ENCODE measurements around the gene CCDC150.
A peak's percentile ranks its signal among the peaks of the same experiment; 100 is the strongest.

The CCDC150 gene

GRCh38 chr2:196750977-196751631, 111.6 kb downstream of the CCDC150 start:
- TF ChIP-seq CTCF (IDR thresholded peaks at IDR 0.05; ENCODE audit: low read depth, low read length): peak; percentile 95
- no peak for TF ChIP-seq MYC (IDR thresholded peaks at IDR 0.05; ENCODE audit: low read depth, low read length)
- H3K4me3 ChIP-seq (ENCODE audit: low read depth, low read length): no peak overlapping the region
- DNase-seq (ENCODE audit: low read depth): peak; percentile 70

GRCh38 chr2:196758474-196759377, 119.2 kb downstream of the CCDC150 start:
- TF ChIP-seq CTCF (IDR thresholded peaks at IDR 0.05; ENCODE audit: low read depth, low read length) (no peak), MYC (IDR thresholded peaks at IDR 0.05; ENCODE audit: low read depth, low read length) (no peak), MAX (IDR thresholded peaks at IDR 0.05; ENCODE audit: low read depth, low read length) (no peak), POLR2A (IDR thresholded peaks at IDR 0.05; ENCODE audit: extremely low read depth, insufficient read length) (no peak)
- no peak for DNase-seq (ENCODE audit: low read depth)

GRCh38 chr2:196759378-196759706, 119.8 kb downstream of the CCDC150 start:
- TF ChIP-seq MYC (IDR thresholded peaks at IDR 0.05; ENCODE audit: low read depth, low read length): no peak
- TF ChIP-seq POLR2A (IDR thresholded peaks at IDR 0.05; ENCODE audit: extremely low read depth, insufficient read length): no peak
- DNase-seq (ENCODE audit: low read depth): no peak
- H3K4me3 ChIP-seq (ENCODE audit: low read depth, low read length): no peak overlapping the region

More at GRCh38 chr2:196758474-196759377, 119.2 kb downstream of the CCDC150 start:
- no peak overlapping the region for H3K4me3 ChIP-seq (ENCODE audit: low read depth, low read length)

- no peak for TF ChIP-seq CTCF (IDR thresholded peaks at IDR 0.05; ENCODE audit: low read depth, low read length)
- no peak for TF ChIP-seq MYC (IDR thresholded peaks at IDR 0.05; ENCODE audit: low read depth, low read length)
- TF ChIP-seq MAX (IDR thresholded peaks at IDR 0.05; ENCODE audit: low read depth, low read length): no peak
- no peak for TF ChIP-seq POLR2A (IDR thresholded peaks at IDR 0.05; ENCODE audit: extremely low read depth, insufficient read length)
- DNase-seq (ENCODE audit: low read depth): no peak
- no peak overlapping the region for H3K4me3 ChIP-seq (ENCODE audit: low read depth, low read length)
Measured at GRCh38 chr2:196767101-196767500, 127.6 kb downstream of the CCDC150 start.
